Mesodermal cell (in vitro differentiated cells): ENCODE measurements around the gene CAMK1G.

Experiments used
- H3K27ac ChIP-seq: 2 replicates; pipeline ENCODE4 v1.7.0; 2013; ENCODE audit warnings: mild to moderate bottlenecking, low read depth, low read length, moderate library complexity; ENCODE audit not compliant: severe bottlenecking
- H3K36me3 ChIP-seq: 2 replicates; pipeline ENCODE4 v1.7.1; 2013; ENCODE audit warnings: mild to moderate bottlenecking, low read length, moderate library complexity; ENCODE audit not compliant: control insufficient read depth, insufficient read depth
- H3K4me1 ChIP-seq: one replicate; pipeline ENCODE4 v1.7.1; 2013; ENCODE audit warnings: mild to moderate bottlenecking, low read length; ENCODE audit not compliant: insufficient read depth, control insufficient read depth, poor library complexity, severe bottlenecking
- H3K4me3 ChIP-seq: 2 replicates; pipeline ENCODE4 v1.7.0; 2013; ENCODE audit warnings: low read length, control low read depth, mild to moderate bottlenecking; ENCODE audit not compliant: insufficient read depth, poor library complexity, severe bottlenecking; ENCODE audit errors: extremely low read depth
- H3K9me3 ChIP-seq: 2 replicates; pipeline ENCODE4 v1.7.1; 2013; ENCODE audit warnings: mild to moderate bottlenecking, low read length, moderate library complexity; ENCODE audit not compliant: control insufficient read depth
- WGBS, 2 experiments: methylation state at CpG; one replicate each; pipeline ENCODE4 v1.1.5; 2013; ENCODE audit warnings: missing lambda C conversion rate in 2 of 2; ENCODE audit not compliant: insufficient coverage in 2 of 2; 5-methylcytosine and 5-hydroxymethylcytosine counted together

The CAMK1G gene

DNA sequence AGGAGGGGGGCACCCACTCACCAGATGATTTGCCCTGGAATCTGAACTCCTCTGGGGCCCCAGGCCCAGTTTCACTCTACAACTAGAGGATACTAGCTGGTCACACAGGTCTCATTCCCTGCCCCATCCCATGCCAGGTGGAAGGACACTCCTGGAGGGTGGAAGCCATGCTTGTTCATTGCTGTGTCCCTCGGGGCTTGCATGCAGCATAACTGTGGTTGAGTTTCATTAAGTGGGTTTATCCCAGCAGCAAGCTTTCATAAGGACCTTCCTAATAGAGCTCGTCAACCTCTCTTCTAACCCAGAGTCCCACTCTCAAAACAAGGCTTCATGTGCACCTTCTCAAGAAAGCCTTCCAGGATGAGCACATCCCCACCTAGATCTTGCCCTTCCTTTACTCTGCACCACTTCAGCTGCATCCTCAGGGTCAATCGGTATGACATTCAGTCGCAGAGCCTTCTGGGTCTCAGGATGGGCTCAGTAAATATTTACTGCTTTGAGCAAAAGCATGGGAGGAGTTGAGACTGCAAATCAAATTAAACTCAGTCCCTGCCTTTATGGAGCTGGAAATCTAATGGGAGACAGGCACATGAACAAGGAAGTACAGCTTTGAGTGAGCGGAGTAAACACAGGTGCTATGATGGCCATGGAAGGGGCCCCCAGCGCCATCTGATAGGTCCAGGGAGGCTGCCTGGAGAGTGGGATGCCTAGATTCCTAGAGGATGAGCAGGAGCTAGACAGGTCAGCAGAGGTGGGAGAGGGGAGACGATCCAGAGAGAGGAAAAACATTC is 36.4 kb downstream of the CAMK1G start:
- Histone ChIP-seq H3K4me3 (no peak overlapping the region), H3K36me3 (no peaks in the 10 kb centered on the region), H3K9me3 (no peaks in the 10 kb centered on the region), H3K27ac (no peak overlapping the region), H3K4me1 (no peaks in the 10 kb centered on the region)
- 93 to 94% methylated on average over 6 of the region's 7 CpGs for WGBS, 2 experiments

- Histone ChIP-seq H3K9me3 (no peaks in the 10 kb centered on the region), H3K36me3 (no peaks in the 10 kb centered on the region), H3K27ac (no peak overlapping the region), H3K4me3 (no peak overlapping the region), H3K4me1 (peaks cover 4% of the 10 kb centered on the region)
- WGBS, 2 experiments: 90 to 96% methylated on average over 3 of the region's 3 CpGs
Measured at GRCh38 chr1:209620487-209620884, 37.0 kb downstream of the CAMK1G start.

DNA sequence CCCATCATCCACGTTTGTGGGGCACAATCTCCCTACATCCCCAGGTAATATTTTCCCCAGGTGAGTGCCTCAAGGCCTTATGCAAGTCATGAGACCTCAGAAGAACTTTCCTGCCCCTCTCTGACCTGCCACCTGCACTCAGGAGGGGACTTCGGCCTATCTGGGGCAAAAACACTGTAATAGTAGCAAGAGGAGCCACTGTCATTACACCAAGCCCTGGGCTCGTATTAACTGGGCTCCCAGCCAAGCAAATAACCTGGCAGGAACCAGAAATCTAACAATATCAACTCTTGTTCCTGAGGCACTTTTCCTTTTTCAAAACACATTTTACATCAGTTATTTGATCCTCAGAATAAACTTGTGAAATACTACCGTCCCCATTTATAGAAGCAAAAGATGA is 37.8 kb downstream of the CAMK1G start:
- 75 to 86% methylated on average over 1 to 4 of the region's 4 CpGs for WGBS, 2 experiments
- Histone ChIP-seq H3K9me3 (no peaks in the 10 kb centered on the region), H3K4me1 (peaks cover 9% of the 10 kb centered on the region), H3K4me3 (no peak overlapping the region), H3K36me3 (no peaks in the 10 kb centered on the region), H3K27ac (no peak overlapping the region)

DNA sequence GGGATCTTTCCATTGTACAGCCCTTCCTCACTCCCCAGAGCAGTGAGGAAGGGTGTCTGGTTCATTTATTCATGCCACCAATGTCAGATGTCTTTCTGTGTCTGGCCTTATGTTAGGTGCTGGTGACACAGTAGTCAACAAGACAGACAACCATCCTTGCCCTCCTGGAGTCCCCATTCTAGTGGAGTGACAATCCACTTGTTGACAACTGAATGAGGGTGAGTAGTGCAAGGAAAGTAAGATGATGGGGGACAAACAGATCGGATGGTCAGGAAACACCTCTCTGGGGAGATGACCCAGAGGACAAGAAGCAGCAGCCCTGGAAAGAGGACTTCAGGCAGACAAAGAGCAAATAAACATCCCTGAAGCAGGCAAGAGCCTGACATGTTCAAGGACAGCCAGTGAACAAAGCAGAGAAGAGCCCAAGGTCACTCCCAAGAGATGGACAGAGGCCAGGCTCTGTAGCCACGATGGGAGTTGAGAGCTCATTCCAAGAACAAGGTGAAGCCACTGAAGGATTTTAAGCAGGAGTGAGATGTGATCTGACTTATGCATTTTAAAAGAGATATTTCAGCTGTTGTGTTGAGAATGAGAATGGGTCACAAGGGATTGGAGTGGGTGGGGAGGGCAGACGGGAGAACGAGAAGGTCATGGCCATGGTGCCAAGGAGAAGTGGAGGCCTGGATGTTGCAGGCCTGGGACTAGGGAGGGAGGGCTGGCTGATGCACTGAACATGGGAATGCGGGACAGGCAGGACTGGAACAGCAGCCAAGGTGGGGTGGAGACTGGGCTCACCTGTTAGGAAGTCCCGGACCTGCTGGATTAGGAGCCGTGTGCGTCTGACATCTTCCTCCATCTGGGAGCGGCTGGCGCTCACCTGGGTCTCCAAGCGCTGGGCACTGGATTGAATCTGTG is 38.5 kb downstream of the CAMK1G start:
- Histone ChIP-seq H3K9me3 (no peaks in the 10 kb centered on the region), H3K36me3 (no peaks in the 10 kb centered on the region), H3K4me3 (no peak overlapping the region), H3K27ac (no peak overlapping the region), H3K4me1 (peaks cover 9% of the 10 kb centered on the region)
- 88 to 89% methylated on average over 7 to 11 of the region's 11 CpGs for WGBS, 2 experiments

DNA sequence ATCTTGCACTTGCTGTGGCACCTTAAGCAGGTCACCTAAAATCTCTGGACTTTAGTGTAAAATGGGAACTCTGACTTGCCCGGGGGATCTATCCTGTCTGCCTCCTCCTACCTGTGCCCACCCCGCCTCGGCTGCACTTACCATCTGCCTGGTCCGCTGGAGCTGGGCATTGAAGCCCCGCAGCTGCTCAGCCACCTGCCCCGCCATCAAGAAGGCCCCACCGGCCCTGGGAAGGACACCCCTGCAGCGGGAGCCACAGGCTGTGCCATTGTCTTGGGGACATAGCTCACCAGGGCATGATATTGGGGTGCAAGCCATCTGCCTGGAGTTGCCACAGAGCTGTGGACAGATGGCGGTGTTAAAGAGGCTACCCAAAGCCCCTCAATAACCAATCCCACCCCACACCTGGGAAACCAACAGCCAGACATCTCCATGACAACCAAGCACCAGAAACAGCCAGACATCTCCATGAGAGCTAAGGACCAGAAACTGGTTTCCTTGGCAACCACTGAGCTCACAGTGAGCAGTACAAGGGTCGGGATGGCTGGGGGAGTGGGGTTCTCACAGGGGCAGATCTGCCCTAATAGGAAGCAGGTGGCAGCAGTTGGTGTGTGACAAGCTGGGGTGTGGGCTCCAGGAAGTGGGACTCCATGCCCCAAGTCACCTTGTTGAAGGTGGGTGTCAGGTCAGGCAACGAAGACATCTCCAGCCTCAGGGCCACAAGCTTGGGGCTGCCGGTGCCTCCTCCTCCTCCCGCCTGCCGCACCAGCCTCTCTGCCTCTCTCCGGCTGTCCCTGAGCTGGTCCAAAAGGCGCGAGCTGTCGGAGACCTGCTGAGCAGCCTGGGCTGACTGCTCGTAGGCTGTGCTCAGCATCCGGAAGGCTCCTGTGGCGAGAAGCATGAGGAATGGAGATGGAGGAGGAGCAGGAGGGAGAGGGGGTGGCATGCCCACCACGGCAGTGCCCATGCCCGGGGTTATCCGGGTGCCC is 39.6 kb downstream of the CAMK1G start:
- Histone ChIP-seq H3K27ac (no peak overlapping the region), H3K9me3 (no peaks in the 10 kb centered on the region), H3K4me1 (peaks cover 9% of the 10 kb centered on the region), H3K4me3 (no peak overlapping the region), H3K36me3 (no peaks in the 10 kb centered on the region)
- WGBS, 2 experiments: 89 to 99% methylated on average over 10 to 19 of the region's 24 CpGs

- 84 to 86% methylated on average over 9 to 10 of the region's 15 CpGs for WGBS, 2 experiments
- H3K4me3 ChIP-seq: no peak overlapping the region
- H3K27ac ChIP-seq: no peak overlapping the region
- peaks cover 14% of the 10 kb centered on the region for H3K4me1 ChIP-seq
- H3K36me3 ChIP-seq: no peaks in the 10 kb centered on the region
- no peaks in the 10 kb centered on the region for H3K9me3 ChIP-seq
Measured at GRCh38 chr1:209624558-209625549, 41.3 kb downstream of the CAMK1G start.

- Histone ChIP-seq H3K4me1 (peaks cover 14% of the 10 kb centered on the region), H3K36me3 (no peaks in the 10 kb centered on the region), H3K9me3 (no peaks in the 10 kb centered on the region), H3K27ac (no peak overlapping the region), H3K4me3 (no peak overlapping the region)
- WGBS, 2 experiments: 90 to 92% methylated on average over 16 to 18 of the region's 18 CpGs
Measured at GRCh38 chr1:209625791-209626285, 42.3 kb downstream of the CAMK1G start.

GRCh38 chr1:209626346-209627026 is 43.0 kb downstream of the CAMK1G start:
- no peaks in the 10 kb centered on the region for H3K36me3 ChIP-seq
- H3K4me3 ChIP-seq: no peak overlapping the region
- no peaks in the 10 kb centered on the region for H3K9me3 ChIP-seq
- WGBS, 2 experiments: 93 to 96% methylated on average over 16 to 17 of the region's 19 CpGs
- H3K27ac ChIP-seq: no peak overlapping the region
- peaks cover 14% of the 10 kb centered on the region for H3K4me1 ChIP-seq
